Suprapubic skin (tissue), 4 donors: Measurements from ENCODE around the gene RILPL1.

Experiments used
- CTCF ChIP-seq, 2 donors: fragments of 200-600 bp in 1 of 2; fragments of 450-650 bp in 1 of 2; sonication (generic) in 1 of 2; IDR thresholded peaks; one replicate each; pipeline ENCODE4 v1.5.1; 2016 to 2019; ENCODE audit warnings: antibody characterized with exemption in 2 of 2, mild to moderate bottlenecking in 1 of 2, moderate library complexity in 1 of 2
- POLR2A ChIP-seq, 2 donors: fragments of 450-650 bp; IDR thresholded peaks; one replicate each; pipeline ENCODE4 v1.6.1; 2017; ENCODE audit warnings: antibody characterized with exemption in 2 of 2, mild to moderate bottlenecking in 2 of 2, moderate library complexity in 2 of 2
- POLR2AphosphoS5 ChIP-seq, 3 donors: sonication (generic); formaldehyde crosslinking; IDR thresholded peaks; one replicate each; pipeline ENCODE4 v1.6.1; 2017; ENCODE audit warnings: antibody characterized with exemption in 3 of 3

DNA sequence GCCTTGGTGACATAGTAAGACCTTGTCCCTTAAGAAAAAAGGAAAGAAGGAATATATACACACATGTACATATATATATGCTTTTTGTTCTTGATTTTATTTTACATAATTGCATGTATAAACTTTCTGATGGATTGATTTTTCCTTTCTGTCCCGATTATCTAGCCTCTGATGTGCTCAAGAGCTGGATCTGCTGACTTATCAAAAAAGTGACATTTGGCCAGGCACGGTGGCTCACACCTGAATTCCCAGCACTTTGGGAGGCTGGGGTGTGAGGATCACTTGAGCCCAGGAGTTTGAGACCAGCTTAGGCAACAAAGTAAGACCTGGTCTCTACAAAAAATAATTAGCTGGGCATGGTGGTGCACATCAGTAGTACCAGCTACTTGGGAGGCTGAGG is 63.5 kb downstream of the RILPL1 start:
- TF ChIP-seq CTCF (IDR thresholded peaks at IDR 0.05): no peak
- TF ChIP-seq POLR2A (IDR thresholded peaks at IDR 0.05): no peak
- no peak for TF ChIP-seq POLR2AphosphoS5 (IDR thresholded peaks at IDR 0.05)
